ENCODE measurements around the gene NAA40. TPM values are rescaled to one million over a fixed set of nuclear protein-coding genes. Genes with fewer than 3 reads are reported as not detected.

The NAA40 gene
- 8.9 and 15.2 TPM in 2 replicates for total RNA-seq (2012; rRNA removed)
- polyA plus RNA-seq (2012; rRNA removed), result 23.1 and 24.7 TPM in 2 replicates
- polyA plus RNA-seq (2012; cell fraction: cytosol; rRNA removed), result 10.1 and 11.0 TPM in 2 replicates
- 61.6 and 108 TPM in 2 replicates for polyA plus RNA-seq (2012; cell fraction: nucleus; rRNA removed; ENCODE audit: low replicate concordance)
- Bru-seq, nascent RNA, result percentile 67 among the genes with signal in this experiment
- BruChase-seq, experiment 1, labeled RNA remaining after a 6-hour chase, result percentile 85 among the genes with signal in this experiment
- percentile 80 among the genes with signal in this experiment for BruChase-seq, experiment 2, labeled RNA remaining after a 2-hour chase
- long read RNA-seq, transcript NAA40-202 (8 exons, 3,664 nt), result major isoform, 5 of 14 reads
- long read RNA-seq, partial matches to known transcripts, result 0 of 14 reads
- long read RNA-seq, other reads (novel, unspliced or antisense), result 8 of 14 reads

DNA sequence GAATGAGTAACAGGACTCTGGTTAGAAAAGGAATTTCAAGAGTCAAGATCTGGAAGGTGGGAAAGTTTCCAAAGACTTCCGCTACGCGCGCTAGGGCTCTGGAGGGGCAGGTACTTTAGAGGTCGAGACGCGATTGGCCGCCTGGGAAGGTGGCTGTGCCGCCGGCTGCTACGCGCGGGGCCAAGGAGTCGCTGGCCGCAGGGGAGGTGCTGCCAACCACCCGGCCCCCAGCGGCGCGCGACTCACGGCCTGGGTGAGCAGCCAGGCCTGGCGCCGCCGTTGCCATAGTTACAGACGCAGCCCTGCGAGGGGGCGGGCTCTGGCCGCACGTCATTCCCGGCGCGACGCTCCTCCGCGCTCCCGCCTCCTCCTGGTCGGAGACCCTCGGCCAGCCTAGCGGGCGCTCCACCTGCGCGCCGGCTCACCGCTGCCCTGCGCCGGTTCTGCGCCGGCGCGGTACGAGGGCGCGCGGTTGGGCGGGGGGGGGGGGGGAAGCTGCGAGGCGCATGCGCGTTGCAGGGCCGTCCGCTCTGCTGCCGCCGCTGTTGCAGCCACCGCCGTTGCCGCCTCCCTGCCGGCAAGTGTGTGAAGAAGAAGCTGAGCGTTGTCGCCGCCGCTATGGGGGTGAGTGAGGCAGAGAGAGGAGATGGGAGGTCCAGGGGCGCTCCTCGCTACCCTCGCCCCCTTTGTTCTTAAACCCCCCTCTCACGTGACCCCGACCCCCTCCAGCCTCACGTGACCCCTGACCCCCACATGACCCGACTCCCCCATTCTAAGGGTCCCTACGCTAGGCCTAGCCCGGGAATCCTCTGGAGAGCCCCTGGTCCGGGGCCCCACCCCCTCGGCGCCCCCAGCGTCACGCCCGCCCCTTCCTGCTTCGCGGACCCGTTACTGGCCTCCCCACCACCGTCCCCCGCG is at the start of gene NAA40:
TSS of gene NAA40 (plus strand) at position 524 of the 918 bp plus-strand sequence. CDS start at position 619, 95 bp downstream.
- Histone ChIP-seq H3K23ac (ENCODE audit: low read depth, low read length) (peak within 1 kb of the TSS; percentile 81), H3K14ac (replicated peaks; ENCODE audit: low read depth, low read length) (peak within 1 kb of the TSS; percentile 95), H3K27me3 (ENCODE audit: control insufficient read depth, insufficient read depth, low read length) (no peaks in the 10 kb centered on the region), H2BK5ac (ENCODE audit: low read depth, low read length, poor library complexity, severe bottlenecking) (peak within 1 kb of the TSS; percentile 59), H3K4ac (ENCODE audit: low read depth, low read length) (peak within 1 kb of the TSS; percentile 83), H4K20me1 (ENCODE audit: insufficient read depth, low read length) (peaks cover 3% of the 10 kb centered on the region; the same call in 1 of the 2 replicates), H3K4me2 (ENCODE audit: low read depth, low read length) (peak within 1 kb of the TSS; percentile 99), H3K4me1 (ENCODE audit: control insufficient read depth, insufficient read depth, low read length) (no peaks in the 10 kb centered on the region), H3K79me1 (ENCODE audit: low read depth in 1 of 2, low read length in 2 of 2) (peaks cover 20 to 41% of the 10 kb centered on the region in 2 experiments), H3K18ac (ENCODE audit: low read depth, low read length) (peak within 1 kb of the TSS; percentile 36; the same call in 1 of the 2 replicates), H3K27ac (ENCODE audit: insufficient read depth, low read length) (peak within 1 kb of the TSS; percentile 81), H3K36me3 (ENCODE audit: control insufficient read depth, insufficient read depth, low read length) (no peaks in the 10 kb centered on the region), H2BK15ac (ENCODE audit: low read depth, low read length) (no peak within 1 kb of the TSS; the same call in 2 of the 3 replicates), H4K8ac (ENCODE audit: low read depth in 2 of 2, low read length in 2 of 2) (peak within 1 kb of the TSS; percentile 90 to 96), H3K9ac (ENCODE audit: low read depth, low read length) (peak within 1 kb of the TSS; percentile 91), H2BK20ac (ENCODE audit: low read depth, low read length) (peak within 1 kb of the TSS; percentile 37; the same call in 1 of the 2 replicates), H2AK9ac (replicated peaks; ENCODE audit: low read depth, low read length, poor library complexity) (peak within 1 kb of the TSS; percentile 96), H4K5ac (ENCODE audit: low read depth, low read length) (peak within 1 kb of the TSS; percentile 53), H2AFZ (replicated peaks; ENCODE audit: low read length, poor library complexity) (peak within 1 kb of the TSS; percentile 98), H3K9me3 (ENCODE audit: control insufficient read depth, insufficient read depth, low read length) (no peaks in the 10 kb centered on the region), H3K9me1 (ENCODE audit: insufficient read depth, low read length) (no peaks in the 10 kb centered on the region), H3K4me3 (ENCODE audit: insufficient read depth, low read depth, low read length) (peak within 1 kb of the TSS; percentile 90), H2AK5ac (ENCODE audit: low read depth, low read length) (peak within 1 kb of the TSS; percentile 79; the same call in 1 of the 2 replicates), H3K56ac (ENCODE audit: extremely low read depth, insufficient read depth, low read length) (peak within 1 kb of the TSS; percentile 53), H2BK120ac (ENCODE audit: low read depth, low read length) (peak within 1 kb of the TSS; percentile 13; the same call in 1 of the 2 replicates), H4K91ac (ENCODE audit: insufficient read depth, low read depth, low read length) (peak within 1 kb of the TSS; percentile 83; the same call in 1 of the 2 replicates)
- ATAC-seq (ENCODE audit: low read depth) (peak; percentile 98), DNase-seq (peak; percentile 94)
- intact Hi-C loops (cut with micrococcal nuclease), result loop anchor here (2.0 kb wide), 1 partner anchor 22 kb away; the partner anchor contains the start of gene RCOR2
- ChIA-PET CTCF (no interaction called here), POLR2A (ENCODE audit: unreplicated experiment) (no interaction called here)
- dilution Hi-C loops (cut with HindIII; ENCODE audit: low sequenced_read_pairs, unreplicated experiment), result no loop called here
- BruUV-seq (replicated peaks), result no TSS peak
- in situ Hi-C loops (cut with MboI; ENCODE audit: low sequenced_read_pairs), result loop anchor here (25.0 kb wide), 1 partner anchor 451 kb away; the partner anchor contains the start of gene PLAAT5
- 0% methylated on average over 25 of the region's 92 CpGs; no CpG with 5 or more reads in 1 of the 2 experiments for WGBS, 2 experiments (ENCODE audit: extremely low coverage in 2 of 2, insufficient read length in 1 of 2)
- TF ChIP-seq FOS (IDR thresholded peaks at IDR 0.05; ENCODE audit: low read depth, low read length) (no peak), BHLHE40 (IDR thresholded peaks at IDR 0.05; ENCODE audit: low read depth, low read length) (peak; percentile 81), MXI1 (IDR thresholded peaks at IDR 0.05; ENCODE audit: borderline replicate concordance, low read depth, low read length) (peak; percentile 85), MAFK (IDR thresholded peaks at IDR 0.05; ENCODE audit: low read depth, low read length) (no peak), MAZ (IDR thresholded peaks at IDR 0.05; ENCODE audit: borderline replicate concordance, low read depth, low read length) (peak; percentile 95), CTCF (conservative IDR thresholded peaks at IDR 0.05; ENCODE audit: low read depth, low read length) (0 out of 2 replicates have a peak, but pooled peaks have one; percentile 5), RFX5 (IDR thresholded peaks at IDR 0.05; ENCODE audit: low read depth, low read length) (no peak), RCOR1 (IDR thresholded peaks at IDR 0.05; ENCODE audit: insufficient replicate concordance, low read length) (no peak), CEBPB (IDR thresholded peaks at IDR 0.05; ENCODE audit: low read depth, low read length) (no peak), SMC3 (IDR thresholded peaks at IDR 0.05; ENCODE audit: low read depth, low read length) (no peak)
- TF ChIP-seq, protein P1, sequence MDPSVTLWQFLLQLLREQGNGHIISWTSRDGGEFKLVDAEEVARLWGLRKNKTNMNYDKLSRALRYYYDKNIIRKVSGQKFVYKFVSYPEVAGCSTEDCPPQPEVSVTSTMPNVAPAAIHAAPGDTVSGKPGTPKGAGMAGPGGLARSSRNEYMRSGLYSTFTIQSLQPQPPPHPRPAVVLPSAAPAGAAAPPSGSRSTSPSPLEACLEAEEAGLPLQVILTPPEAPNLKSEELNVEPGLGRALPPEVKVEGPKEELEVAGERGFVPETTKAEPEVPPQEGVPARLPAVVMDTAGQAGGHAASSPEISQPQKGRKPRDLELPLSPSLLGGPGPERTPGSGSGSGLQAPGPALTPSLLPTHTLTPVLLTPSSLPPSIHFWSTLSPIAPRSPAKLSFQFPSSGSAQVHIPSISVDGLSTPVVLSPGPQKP (IDR thresholded peaks at IDR 0.05; ENCODE audit: borderline replicate concordance, low read depth, low read length), result no peak
